ENCODE data around the gene ADAR. TPM values are rescaled to one million over a fixed set of nuclear protein-coding genes. Genes with fewer than 3 reads are reported as not detected.

ADAR gene
- total RNA-seq, 1 donor from 2014 or later = 121 TPM

DNA sequence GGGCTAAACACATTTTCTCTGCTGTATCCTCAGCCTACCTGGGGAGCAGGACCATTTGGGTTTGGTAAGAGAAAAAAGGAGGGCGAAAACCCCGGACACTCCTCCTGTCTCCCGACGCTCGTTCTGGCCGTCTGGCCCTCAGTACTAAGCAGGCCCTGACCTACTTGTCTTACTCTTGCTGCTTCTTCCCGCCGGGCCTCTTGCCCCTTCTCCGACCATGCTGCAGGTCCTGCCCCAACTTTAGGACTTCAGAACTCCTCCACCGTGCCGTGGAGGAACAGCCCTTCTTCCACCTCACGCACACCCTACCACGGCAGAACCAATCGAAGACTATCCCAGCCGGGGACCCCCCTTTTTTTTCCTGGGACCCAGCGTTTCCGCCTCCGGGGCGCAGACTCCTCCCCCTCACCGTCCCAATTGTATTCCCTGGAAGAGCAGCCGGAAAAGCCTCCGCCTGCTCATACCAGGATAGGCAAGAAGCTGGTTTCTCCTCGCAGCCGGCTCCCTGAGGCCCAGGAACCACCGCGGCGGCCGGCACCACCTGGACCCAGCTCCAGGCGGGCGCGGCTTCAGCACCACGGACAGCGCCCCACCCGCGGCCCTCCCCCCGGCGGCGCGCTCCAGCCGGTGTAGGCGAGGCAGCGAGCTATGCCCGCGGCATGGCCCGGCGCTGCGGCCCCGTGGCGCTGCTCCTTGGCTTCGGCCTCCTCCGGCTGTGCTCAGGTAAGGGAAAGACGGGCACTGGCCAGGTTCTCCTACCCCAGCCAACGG, 40.4 kb downstream of the ADAR start, which contains the start of gene CHRNB2:
Gene CHRNB2, plus strand, starts transcription at position 393 of the 771 bp plus-strand sequence. Its CDS starts 267 bp downstream, at position 660.
- Histone ChIP-seq H3K27me3 (ENCODE audit: control insufficient read depth, insufficient read depth, low read length) (peaks cover 35% of the 10 kb centered on the region), H3K4me3 (ENCODE audit: low read depth, low read length) (no peak within 1 kb of the TSS), H3K36me3 (ENCODE audit: control insufficient read depth, insufficient read depth, low read length) (no peaks in the 10 kb centered on the region)
- TF ChIP-seq, protein P1, sequence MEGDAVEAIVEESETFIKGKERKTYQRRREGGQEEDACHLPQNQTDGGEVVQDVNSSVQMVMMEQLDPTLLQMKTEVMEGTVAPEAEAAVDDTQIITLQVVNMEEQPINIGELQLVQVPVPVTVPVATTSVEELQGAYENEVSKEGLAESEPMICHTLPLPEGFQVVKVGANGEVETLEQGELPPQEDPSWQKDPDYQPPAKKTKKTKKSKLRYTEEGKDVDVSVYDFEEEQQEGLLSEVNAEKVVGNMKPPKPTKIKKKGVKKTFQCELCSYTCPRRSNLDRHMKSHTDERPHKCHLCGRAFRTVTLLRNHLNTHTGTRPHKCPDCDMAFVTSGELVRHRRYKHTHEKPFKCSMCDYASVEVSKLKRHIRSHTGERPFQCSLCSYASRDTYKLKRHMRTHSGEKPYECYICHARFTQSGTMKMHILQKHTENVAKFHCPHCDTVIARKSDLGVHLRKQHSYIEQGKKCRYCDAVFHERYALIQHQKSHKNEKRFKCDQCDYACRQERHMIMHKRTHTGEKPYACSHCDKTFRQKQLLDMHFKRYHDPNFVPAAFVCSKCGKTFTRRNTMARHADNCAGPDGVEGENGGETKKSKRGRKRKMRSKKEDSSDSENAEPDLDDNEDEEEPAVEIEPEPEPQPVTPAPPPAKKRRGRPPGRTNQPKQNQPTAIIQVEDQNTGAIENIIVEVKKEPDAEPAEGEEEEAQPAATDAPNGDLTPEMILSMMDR (IDR thresholded peaks at IDR 0.05; ENCODE audit: insufficient read depth, low read length, poor library complexity, severe bottlenecking) = no peak
- DNase-seq (ENCODE audit: low read depth) = no peak

DNA sequence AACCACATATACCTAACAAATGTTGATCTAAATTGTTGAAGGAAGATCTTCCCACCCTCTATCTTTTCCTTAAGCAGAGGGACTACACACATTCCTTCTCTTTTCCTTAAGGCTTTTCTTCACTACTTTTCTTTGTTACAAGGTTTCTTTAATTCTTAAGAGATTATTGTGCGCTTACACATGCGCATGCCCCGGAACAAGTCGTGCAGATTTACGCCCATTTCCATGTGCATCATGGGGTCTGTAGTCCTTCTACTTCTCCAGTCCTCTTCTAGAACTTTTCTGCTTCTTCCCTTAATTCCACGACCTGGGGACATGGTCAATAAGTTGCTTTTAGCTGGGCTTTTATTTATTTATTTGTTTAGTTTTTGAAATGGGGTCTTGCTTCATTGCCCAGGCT, 42.1 kb downstream of the ADAR start:
- DNase-seq (ENCODE audit: low read depth) = no peak
- no peak overlapping the region for H3K4me3 ChIP-seq (ENCODE audit: low read depth, low read length)
- no peaks in the 10 kb centered on the region for H3K36me3 ChIP-seq (ENCODE audit: control insufficient read depth, insufficient read depth, low read length)
- peaks cover 35% of the 10 kb centered on the region for H3K27me3 ChIP-seq (ENCODE audit: control insufficient read depth, insufficient read depth, low read length)
- TF ChIP-seq, protein P1 (IDR thresholded peaks at IDR 0.05; ENCODE audit: insufficient read depth, low read length, poor library complexity, severe bottlenecking) = no peak

GRCh38 chr1:154559466-154560044, 48.4 kb downstream of the ADAR start:
- peak; percentile 65 for DNase-seq (ENCODE audit: low read depth)
- Histone ChIP-seq H3K27me3 (ENCODE audit: control insufficient read depth, insufficient read depth, low read length) (no peaks in the 10 kb centered on the region), H3K36me3 (ENCODE audit: control insufficient read depth, insufficient read depth, low read length) (no peaks in the 10 kb centered on the region), H3K4me3 (ENCODE audit: low read depth, low read length) (peak overlapping the region; percentile 85)
- TF ChIP-seq, protein P1 (IDR thresholded peaks at IDR 0.05; ENCODE audit: insufficient read depth, low read length, poor library complexity, severe bottlenecking) = peak; percentile 90

GRCh38 chr1:154558720-154559465, 49.1 kb downstream of the ADAR start:
- no peaks in the 10 kb centered on the region for H3K36me3 ChIP-seq (ENCODE audit: control insufficient read depth, insufficient read depth, low read length)
- H3K27me3 ChIP-seq (ENCODE audit: control insufficient read depth, insufficient read depth, low read length) = no peaks in the 10 kb centered on the region
- H3K4me3 ChIP-seq (ENCODE audit: low read depth, low read length) = peak overlapping the region; percentile 85
- TF ChIP-seq, protein P1 (IDR thresholded peaks at IDR 0.05; ENCODE audit: insufficient read depth, low read length, poor library complexity, severe bottlenecking) = no peak
- peak; percentile 86 for DNase-seq (ENCODE audit: low read depth)

- Histone ChIP-seq H3K4me3 (ENCODE audit: low read depth, low read length) (peak within 1 kb of the TSS; percentile 85), H3K36me3 (ENCODE audit: control insufficient read depth, insufficient read depth, low read length) (peaks cover 2% of the 10 kb centered on the region), H3K27me3 (ENCODE audit: control insufficient read depth, insufficient read depth, low read length) (no peaks in the 10 kb centered on the region)
- TF ChIP-seq, protein P1 (IDR thresholded peaks at IDR 0.05; ENCODE audit: insufficient read depth, low read length, poor library complexity, severe bottlenecking) = no peak
- DNase-seq (ENCODE audit: low read depth) = no peak
Observed at GRCh38 chr1:154557939-154558719, 49.9 kb downstream of the ADAR start, which contains the start of gene UBE2Q1. Gene UBE2Q1 (minus strand): TSS chr1:154558662. CDS start chr1:154558553, 109 bp downstream.

Measured in kidney epithelial cell (primary cell).